GM12872 (cell line): ENCODE results near the gene ZIC4.

ENCODE experiments used
- CTCF ChIP-seq: IDR thresholded peaks from 3 replicates; pipeline ENCODE4 v1.5.1; 2011; ENCODE audit warnings: low read depth, mild to moderate bottlenecking, low read length, moderate library complexity; ENCODE audit not compliant: insufficient read depth

Gene ZIC4

DNA sequence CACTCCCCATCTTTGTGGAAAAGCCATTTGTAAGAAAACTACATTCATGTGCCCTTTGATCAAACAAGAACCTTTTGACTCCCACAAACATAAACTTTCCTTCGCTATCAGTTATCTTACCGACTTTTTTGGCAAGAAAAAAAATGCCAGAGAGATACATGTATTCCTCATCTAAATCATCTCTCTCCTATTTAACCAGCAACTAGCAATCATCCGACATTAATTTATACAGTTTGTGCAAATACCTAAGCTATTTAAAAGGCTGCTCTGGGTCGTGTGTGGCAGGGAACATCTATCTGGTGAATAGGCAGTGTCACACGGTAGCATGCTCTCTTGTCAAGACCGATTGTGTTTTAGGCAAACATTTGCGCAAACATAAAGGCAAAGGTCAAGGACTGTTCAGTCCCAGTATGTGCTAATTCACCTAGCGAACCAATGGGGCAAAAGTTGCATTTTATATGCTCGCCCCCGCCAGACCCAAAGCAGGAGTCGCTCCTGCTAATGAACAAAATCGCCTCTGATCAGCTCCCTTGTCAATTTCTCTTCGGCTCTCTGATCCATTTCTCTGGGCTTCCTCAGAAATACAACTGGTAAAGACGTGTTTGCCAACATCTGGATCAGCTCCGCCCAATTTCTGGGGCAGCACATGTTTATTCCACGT lies 37.7 kb downstream of the ZIC4 start:
- TF ChIP-seq CTCF, result no peak

- no peak for TF ChIP-seq CTCF
These were observed 38.2 kb downstream of the ZIC4 start for GRCh38 chr3:147368151-147368550.

GRCh38 chr3:147367676-147368075 lies 38.7 kb downstream of the ZIC4 start:
- no peak for TF ChIP-seq CTCF

DNA sequence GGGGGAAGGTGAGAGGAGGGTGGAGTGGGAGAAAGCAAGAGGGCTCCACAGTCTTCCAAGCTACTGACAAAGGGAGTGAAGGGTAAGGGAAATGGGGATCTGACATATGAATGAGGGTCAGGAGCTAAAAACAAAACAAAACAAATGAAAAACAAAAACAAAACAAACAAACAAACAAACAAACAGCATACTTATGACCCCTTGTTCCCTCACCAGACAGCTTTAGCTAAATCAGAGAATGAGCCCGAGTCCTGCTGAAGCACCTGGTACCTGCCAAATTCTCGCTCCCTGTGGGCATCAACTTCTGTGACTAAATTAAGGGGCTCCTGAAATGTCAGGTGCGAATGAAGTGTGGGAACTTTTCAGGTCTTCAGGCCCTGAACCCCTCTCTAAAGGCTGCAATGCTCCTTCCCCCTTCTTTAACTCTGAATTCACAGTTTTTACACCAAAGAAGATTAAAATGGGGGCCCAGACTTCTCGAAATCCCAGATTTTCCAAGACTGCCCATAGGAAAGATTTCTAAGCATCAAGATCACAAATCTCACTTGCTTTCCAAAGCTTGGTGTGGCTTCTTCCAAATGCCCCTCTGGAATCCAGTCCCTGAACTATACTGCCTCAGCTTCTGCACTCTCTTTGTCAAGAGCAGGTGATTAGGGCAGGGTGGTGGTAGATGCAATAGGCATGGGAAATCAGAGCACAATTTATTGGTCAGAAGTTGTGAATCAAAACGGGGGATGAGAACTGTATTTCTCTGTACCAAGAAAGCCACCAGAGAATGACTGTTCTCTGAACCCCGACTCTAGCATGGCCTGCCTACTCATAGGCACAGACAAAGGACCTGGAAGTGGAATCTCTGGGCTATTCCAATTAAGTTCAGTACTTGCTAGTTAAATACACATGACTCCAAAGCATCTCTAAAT lies 40.9 kb downstream of the ZIC4 start:
- TF ChIP-seq CTCF, result no peak

- TF ChIP-seq CTCF, result no peak
These were observed 41.6 kb downstream of the ZIC4 start for GRCh38 chr3:147364771-147365170.

- peak; percentile 77 for TF ChIP-seq CTCF
These were observed 44.6 kb downstream of the ZIC4 start for GRCh38 chr3:147361454-147362420.
